ENCODE results near the gene TDRD1. TPM values are rescaled to one million over a fixed set of nuclear protein-coding genes. Genes with fewer than 3 reads are reported as not detected.
A peak's percentile ranks its signal among the peaks of the same experiment; 100 is the strongest.
"Not testable (repeated sequence)": the region's sequence is repeated elsewhere in the genome, so short reads cannot be mapped to it uniquely, and the experiment has no call there.

The TDRD1 gene
- polyA plus RNA-seq (ENCODE audit: insufficient read length) = 0.13 TPM

- DNase-seq (ENCODE audit: low read depth) = no peak
Observed at GRCh38 chr10:114179148-114179547, at the start of gene TDRD1. TSS of gene TDRD1 (plus strand) at chr10:114179353. CDS start at chr10:114187832, 8,479 bp downstream.

DNA sequence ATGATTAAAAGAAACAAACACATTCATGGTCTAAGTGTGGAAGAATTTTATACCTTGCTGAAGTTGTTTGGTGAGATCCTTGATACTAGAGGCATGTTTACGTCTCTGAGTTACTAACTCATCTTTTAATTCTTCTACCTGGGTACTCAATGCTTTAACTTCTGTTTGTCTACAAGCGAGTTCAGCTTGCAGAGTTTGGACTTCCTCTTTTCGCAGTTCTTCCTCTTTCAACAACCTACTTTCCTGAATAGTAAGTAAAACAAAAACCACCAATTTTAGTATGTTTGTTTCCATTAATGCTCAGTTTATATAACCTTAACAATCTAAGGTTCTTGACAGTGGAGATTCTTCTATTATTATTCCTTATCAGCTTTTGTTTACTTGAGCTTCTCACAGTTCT is 48.1 kb upstream of the TDRD1 start:
- DNase-seq (ENCODE audit: low read depth) = no peak

GRCh38 chr10:114135476-114135875 is 43.7 kb upstream of the TDRD1 start:
- no peak for DNase-seq (ENCODE audit: low read depth)

- DNase-seq (ENCODE audit: low read depth) = no peak
Observed at GRCh38 chr10:114138581-114138980, 40.6 kb upstream of the TDRD1 start.

- no peak for DNase-seq (ENCODE audit: low read depth)
Observed at GRCh38 chr10:114140036-114140435, 39.1 kb upstream of the TDRD1 start.

DNA sequence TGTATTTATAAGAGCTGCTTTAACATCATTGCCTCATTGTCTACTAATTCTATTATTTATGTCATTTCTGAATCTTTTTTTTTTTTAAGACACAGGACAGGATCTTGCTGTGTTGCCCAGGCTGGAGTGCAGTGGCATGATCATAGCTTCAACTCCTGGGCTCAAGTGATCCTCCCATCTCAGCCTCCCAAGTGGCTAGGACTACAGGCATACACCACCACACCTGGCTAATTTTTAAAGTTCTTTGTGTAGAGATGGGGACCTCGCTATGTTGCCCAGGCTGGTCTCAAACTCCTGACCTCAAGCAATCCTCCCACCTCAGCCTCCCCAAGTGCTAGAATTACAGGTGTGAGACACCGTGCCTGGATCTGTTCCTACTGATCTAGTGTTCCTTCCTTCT is 38.3 kb upstream of the TDRD1 start:
- DNase-seq (ENCODE audit: low read depth) = not testable (repeated sequence)

DNA sequence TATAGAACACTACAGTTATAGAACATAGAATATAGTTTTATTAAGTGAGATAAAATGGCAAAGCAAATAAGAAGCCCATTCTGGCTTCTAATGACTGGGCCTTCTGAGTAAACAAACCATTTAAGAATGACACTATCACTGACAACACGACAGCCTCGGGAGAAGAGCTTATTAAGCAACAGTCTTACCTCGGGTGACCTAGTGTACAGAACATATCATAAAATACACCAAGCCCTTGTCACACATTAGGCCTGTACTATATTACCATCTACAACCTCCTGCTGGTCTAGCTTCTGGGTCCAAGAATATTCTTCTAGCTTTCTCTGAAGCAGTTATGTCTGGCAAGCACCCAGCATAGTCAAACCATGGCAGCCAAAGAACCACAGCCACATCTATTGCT is 37.1 kb upstream of the TDRD1 start:
- DNase-seq (ENCODE audit: low read depth) = no peak

- DNase-seq (ENCODE audit: low read depth) = no peak
Observed at GRCh38 chr10:114143160-114143559, 36.0 kb upstream of the TDRD1 start.

DNA sequence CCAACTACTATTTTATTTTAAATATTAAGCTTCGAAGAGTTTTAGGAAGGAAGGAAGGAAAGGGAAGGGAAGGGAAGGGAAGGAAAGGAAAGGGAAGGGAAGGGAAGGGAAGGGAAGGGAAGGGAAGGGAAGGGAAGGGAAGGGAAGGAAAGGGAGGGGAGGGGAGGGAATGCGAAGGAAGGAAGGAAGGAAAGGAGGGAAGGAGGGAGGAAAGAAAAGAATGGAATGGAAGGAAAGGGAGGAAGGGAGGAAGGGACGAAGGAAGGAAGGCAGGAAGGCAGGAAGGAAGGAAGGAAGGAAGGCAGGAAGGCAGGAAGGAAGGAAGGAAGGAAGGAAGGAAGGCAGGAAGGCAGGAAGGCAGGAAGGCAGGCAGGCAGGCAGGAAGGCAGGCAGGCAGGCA is 29.7 kb upstream of the TDRD1 start:
- not testable (repeated sequence) for DNase-seq (ENCODE audit: low read depth)

GRCh38 chr10:114151486-114151885 is 27.7 kb upstream of the TDRD1 start:
- no peak for DNase-seq (ENCODE audit: low read depth)

GRCh38 chr10:114151892-114152291 is 27.3 kb upstream of the TDRD1 start:
- no peak for DNase-seq (ENCODE audit: low read depth)

GRCh38 chr10:114157912-114158311 is 21.2 kb upstream of the TDRD1 start:
- no peak for DNase-seq (ENCODE audit: low read depth)

- DNase-seq (ENCODE audit: low read depth) = no peak
Observed at GRCh38 chr10:114163062-114163461, 16.1 kb upstream of the TDRD1 start.

DNA sequence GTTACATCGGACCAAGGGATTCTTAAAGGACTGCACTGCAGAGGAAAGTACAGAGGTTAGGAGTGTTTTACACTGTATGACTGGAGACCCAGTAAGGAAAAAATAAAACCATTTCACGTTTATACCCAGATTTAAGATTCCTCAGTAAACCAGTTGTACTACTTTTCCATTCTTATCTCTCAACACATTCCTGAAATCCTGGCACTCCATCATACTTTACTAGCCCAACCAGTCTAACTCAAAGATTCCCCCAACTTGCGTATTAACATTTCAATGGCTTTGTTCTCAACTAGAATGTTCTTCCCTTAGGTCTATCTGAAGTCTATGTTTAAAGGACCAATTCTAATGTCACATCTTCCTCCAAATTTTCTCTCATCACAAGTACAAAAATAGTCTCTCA is 13.1 kb upstream of the TDRD1 start:
- no peak for DNase-seq (ENCODE audit: low read depth)

DNA sequence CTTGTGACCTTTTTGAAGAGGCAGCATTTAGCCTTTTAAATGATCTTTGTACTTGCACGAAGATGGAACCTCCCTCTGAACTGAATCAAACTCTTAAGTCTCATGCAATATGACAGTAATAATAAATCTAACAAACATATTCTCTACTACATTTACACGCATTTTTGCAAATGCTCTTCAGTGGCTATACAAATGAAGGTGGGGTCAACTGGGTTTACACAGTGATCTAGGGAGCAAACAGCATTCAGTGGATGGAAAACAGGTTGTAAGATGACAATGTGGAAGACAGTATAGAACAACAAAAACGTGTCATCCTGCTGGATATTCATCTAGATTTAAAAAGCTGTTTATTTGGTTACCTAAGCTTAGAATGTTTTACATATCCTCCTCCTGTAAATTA is 12.7 kb upstream of the TDRD1 start:
- no peak for DNase-seq (ENCODE audit: low read depth)

DNA sequence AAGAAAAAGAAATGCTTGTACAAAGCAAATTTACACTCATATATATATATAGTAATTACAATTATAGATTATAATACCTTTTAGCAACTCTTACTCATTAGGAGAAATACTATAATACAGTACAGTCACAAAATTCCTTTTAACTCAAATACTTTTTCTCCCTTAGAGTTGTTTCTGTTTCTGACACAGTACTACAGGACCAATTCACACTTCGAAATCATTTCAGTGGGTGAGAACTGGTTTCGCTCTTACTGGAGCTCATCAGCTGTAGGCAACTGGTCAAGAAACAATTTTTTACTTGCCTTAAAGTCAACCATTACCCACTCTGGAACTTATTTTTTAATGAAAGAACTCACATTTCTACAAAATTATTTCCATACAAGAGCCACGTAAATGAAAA is 11.2 kb upstream of the TDRD1 start:
- no peak for DNase-seq (ENCODE audit: low read depth)

GRCh38 chr10:114168450-114169009 is 10.6 kb upstream of the TDRD1 start:
- DNase-seq (ENCODE audit: low read depth) = no peak

GRCh38 chr10:114172216-114172615 is 6.9 kb upstream of the TDRD1 start:
- no peak for DNase-seq (ENCODE audit: low read depth)

- DNase-seq (ENCODE audit: low read depth) = no peak
Observed at GRCh38 chr10:114172776-114173602, 6.2 kb upstream of the TDRD1 start.

- DNase-seq (ENCODE audit: low read depth) = no peak
Observed at GRCh38 chr10:114173603-114173920, 5.6 kb upstream of the TDRD1 start.

DNA sequence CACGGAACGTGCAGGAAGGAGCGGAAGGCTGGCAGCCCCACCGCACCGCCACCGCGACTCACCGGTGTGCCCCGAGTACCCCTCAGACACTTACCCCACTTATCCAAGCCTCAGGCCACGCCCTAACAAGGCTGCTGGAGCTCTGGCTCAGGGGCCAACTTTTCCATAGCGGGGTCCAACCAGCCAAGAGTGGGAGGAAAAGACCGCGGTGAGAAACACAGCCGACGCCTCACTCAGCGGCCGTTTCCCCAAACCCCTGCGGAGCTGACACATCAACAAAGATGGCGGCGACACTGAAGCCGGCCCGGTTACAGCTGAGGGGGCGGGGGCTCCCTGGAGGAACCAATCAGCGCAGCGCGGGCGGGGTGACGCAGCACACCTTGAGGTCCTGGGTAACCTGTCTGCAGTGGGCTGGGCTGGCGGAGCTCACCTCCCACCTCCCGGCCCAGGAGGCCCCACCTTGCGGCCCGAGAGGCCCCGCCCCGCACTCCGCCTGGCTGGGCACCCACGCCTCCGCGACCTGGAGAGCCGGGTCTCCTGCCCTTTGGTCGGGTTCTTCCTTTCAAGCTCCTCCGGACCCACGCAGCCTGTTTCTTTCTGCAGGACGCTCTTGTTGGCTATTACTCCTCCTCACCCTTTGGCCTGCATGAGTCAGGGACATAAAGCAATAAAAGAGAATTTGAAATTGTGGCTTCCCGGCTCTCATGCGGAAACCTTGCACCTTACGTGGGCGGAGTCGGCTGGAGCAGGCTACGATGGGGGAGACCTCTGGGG is 5.0 kb upstream of the TDRD1 start, which contains the start of gene CCDC186:
CCDC186 (minus strand) TSS at position 283 of the 774 bp plus-strand sequence. CDS start 10,935 bp downstream, outside the sequence.
- DNase-seq (ENCODE audit: low read depth) = peak; percentile 43

DNA sequence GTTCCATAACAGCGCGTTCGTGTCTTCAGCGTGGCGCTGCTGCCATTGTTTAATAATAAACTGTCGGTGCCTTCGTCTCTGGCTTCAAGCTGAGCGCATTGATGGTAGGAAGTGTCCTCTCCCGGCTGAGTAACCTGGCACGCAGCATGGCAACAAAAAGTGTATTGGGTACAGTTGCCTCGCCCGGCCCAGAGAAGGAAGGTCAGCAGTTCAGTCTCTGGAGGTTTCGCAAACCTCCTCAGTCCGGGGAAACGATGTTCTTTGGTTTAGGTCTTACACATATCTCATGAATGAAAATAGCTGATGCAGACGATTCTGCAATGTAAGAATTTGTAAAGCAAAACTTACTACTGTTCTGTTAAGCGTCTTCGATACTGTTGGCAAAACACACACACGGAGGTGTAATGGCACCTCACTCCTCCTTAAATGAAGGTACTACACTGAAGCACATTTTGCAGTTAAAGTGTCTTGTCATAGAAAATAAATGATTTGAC is 4.4 kb upstream of the TDRD1 start:
- no peak for DNase-seq (ENCODE audit: low read depth)

Measured in forelimb muscle (tissue), 1 donor.